ENCODE results near the gene UNC5A.

- TF ChIP-seq STAT5B (CRISPR knock-in tag; IDR thresholded peaks at IDR 0.05) (no peak), ZNF639 (CRISPR knock-in tag; conservative IDR thresholded peaks at IDR 0.05 in 1 of 2, IDR thresholded peaks at IDR 0.05 in 1 of 2) (no peak), STAT6 (CRISPR knock-in tag; IDR thresholded peaks at IDR 0.05) (no peak)
Measured at GRCh38 chr5:176796970-176797369, 13.4 kb upstream of the UNC5A start.
